GM12891 (cell line): ENCODE measurements around the gene CEP170.
A peak's percentile ranks its signal among the peaks of the same experiment; 100 is the strongest.
"Not testable (repeated sequence)": the region's sequence is repeated elsewhere in the genome, so short reads cannot be mapped to it uniquely, and the experiment has no call there.

Experiments used
- DNase-seq: peaks from one replicate; pipeline ENCODE4 v3.0.0; 2011; ENCODE audit warnings: low spot score; ENCODE audit not compliant: insufficient read length
- FAIRE-seq: peaks from 2 replicates; lab custom pipeline; 2011; peaks lifted over from hg19 to GRCh38; lab: Jason Lieb, UNC
- PAX5 ChIP-seq: IDR thresholded peaks from 2 replicates; pipeline ENCODE4 v1.6.1; 2011; ENCODE audit warnings: low read length, moderate library complexity, mild to moderate bottlenecking; ENCODE audit not compliant: insufficient read depth, severe bottlenecking
- POLR2A ChIP-seq: IDR thresholded peaks from 2 replicates; pipeline ENCODE4 v1.6.1; 2011; ENCODE audit warnings: low read depth, low read length, control low read depth
- POLR2AphosphoS5 ChIP-seq: IDR thresholded peaks from 2 replicates; pipeline ENCODE4 v1.6.1; 2011; ENCODE audit warnings: low read depth, low read length, control low read depth
- POU2F2 ChIP-seq: IDR thresholded peaks from 2 replicates; pipeline ENCODE4 v1.6.1; 2011; ENCODE audit warnings: low read depth, mild to moderate bottlenecking, control low read depth, low read length, moderate library complexity
- SPI1 ChIP-seq: IDR thresholded peaks from 2 replicates; pipeline ENCODE4 v1.6.1; 2011; ENCODE audit warnings: low read depth, low read length, control low read depth
- TAF1 ChIP-seq: IDR thresholded peaks from 2 replicates; pipeline ENCODE4 v1.6.1; 2011; ENCODE audit warnings: low read depth, low read length, control low read depth

CEP170 gene

GRCh38 chr1:243213045-243213787 is 41.9 kb downstream of the CEP170 start:
- DNase-seq: no peak
- FAIRE-seq: no peak
- TF ChIP-seq PAX5: no peak
- TF ChIP-seq POLR2A: no peak
- TF ChIP-seq TAF1: no peak
- no peak for TF ChIP-seq SPI1
- TF ChIP-seq POU2F2: no peak
- TF ChIP-seq POLR2AphosphoS5: no peak

DNA sequence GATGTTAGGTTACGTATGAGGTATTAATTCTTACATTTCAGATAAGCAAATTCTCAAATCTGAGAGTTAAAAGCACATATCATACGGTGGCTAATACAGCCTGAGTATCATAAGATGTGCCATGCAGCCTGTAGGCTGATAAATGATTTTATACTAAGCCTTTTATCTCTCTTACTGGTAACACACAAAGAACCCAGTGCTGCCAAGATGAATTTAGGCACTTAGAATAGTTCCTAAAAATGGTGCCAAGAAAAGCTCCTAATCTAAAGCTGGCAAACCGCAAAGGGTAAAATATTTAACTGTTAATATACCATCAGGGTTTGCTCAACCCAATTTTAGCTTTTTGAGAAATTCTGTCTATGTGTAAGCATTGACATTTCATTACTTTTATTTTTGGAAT is 43.1 kb downstream of the CEP170 start:
- DNase-seq, FAIRE-seq: not testable (repeated sequence)

- not testable (repeated sequence) for DNase-seq, FAIRE-seq
These were observed 50.0 kb downstream of the CEP170 start for GRCh38 chr1:243205026-243205501.

GRCh38 chr1:243204336-243204735 is 50.7 kb downstream of the CEP170 start:
- not testable (repeated sequence) for FAIRE-seq, DNase-seq

DNA sequence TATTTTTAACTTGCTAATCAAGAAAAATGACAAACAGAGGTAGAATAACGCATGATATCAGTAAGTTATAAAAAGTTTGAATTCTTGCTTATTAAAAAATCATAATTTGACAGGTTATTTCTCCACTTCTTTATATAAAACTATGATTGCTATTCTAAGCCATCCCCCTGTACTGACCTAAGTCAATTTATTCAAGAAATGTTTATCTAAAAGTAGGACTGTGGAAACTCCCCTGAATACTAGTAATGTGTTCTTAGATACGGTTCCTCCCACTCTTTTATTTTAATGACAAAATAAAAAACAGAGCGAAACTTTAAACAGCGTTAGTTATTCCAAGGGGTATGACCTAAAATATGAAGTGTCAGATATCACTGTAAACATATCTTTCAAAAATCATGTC is 51.9 kb downstream of the CEP170 start:
- FAIRE-seq, DNase-seq: not testable (repeated sequence)

- DNase-seq, FAIRE-seq: not testable (repeated sequence)
These were observed 53.8 kb downstream of the CEP170 start for GRCh38 chr1:243201316-243201715.

GRCh38 chr1:243197524-243197923 is 57.6 kb downstream of the CEP170 start:
- peak; percentile 38 for FAIRE-seq
- not testable (repeated sequence) for DNase-seq

DNA sequence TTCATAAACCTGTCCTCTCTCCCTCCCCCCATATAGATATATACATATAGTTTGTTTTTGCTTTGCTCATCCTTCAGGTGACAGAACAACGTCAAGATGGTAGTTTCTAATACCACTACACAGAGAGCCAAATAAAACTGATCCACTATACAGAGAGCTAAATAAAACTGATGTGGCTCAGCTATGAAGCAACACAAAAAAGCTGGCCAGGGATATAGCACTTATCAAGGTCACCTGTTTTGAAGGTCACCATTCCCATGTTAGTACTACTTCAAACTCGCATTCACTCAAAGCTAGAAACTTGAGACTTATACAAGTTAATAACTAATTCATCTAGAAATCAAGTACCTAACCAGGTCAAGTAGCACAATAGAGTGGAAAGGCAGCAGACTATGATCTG is 61.8 kb downstream of the CEP170 start:
- not testable (repeated sequence) for DNase-seq
- FAIRE-seq: peak; percentile 80

GRCh38 chr1:243186201-243186995 is 68.7 kb downstream of the CEP170 start:
- FAIRE-seq, DNase-seq: not testable (repeated sequence)

DNA sequence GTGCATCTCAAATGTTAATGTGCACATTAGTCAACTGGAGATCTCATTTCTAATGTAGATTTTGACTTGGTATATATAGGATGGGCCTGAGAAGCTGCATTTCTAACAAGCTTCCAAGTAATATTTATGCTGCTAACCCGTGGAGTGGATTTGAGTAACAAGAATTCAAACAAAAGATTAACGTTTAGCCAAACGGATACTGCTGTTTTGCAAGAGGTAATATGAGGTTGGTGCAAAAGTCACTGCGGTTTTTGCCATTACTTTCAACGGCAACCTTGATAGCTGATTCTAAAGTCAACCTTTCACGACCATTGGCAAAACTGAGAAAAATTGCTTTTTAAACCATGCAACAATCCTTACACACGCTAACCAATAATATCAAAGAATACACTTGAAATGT is 70.3 kb downstream of the CEP170 start:
- not testable (repeated sequence) for FAIRE-seq, DNase-seq

GRCh38 chr1:243183661-243184060 is 71.4 kb downstream of the CEP170 start:
- not testable (repeated sequence) for FAIRE-seq, DNase-seq

DNA sequence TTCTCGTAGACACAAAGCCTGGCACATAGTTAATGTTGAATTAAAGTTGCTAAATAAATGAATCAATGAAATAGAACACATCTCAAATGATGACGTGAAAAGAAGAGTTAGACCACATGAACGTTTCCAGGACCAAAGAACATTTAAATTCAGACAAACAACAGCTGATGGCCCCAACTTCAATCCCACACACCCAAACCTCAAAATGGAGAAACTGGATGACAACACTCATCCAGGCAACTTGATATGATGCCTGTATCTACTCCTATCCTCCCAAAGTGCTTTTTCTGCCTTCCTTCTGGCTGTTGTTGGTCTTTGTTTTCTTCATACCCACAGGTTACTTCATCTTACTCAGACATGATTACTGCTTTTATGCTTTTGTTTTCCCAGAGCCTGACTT is 71.9 kb downstream of the CEP170 start:
- DNase-seq, FAIRE-seq: not testable (repeated sequence)

- no peak for FAIRE-seq
- no peak for TF ChIP-seq POLR2AphosphoS5
- TF ChIP-seq POLR2A: no peak
- TF ChIP-seq PAX5: no peak
- TF ChIP-seq POU2F2: no peak
- TF ChIP-seq TAF1: no peak
- no peak for TF ChIP-seq SPI1
- no peak for DNase-seq
These were observed 75.4 kb downstream of the CEP170 start for GRCh38 chr1:243179720-243180119.

GRCh38 chr1:243177792-243178191 is 77.3 kb downstream of the CEP170 start:
- not testable (repeated sequence) for DNase-seq, FAIRE-seq

DNA sequence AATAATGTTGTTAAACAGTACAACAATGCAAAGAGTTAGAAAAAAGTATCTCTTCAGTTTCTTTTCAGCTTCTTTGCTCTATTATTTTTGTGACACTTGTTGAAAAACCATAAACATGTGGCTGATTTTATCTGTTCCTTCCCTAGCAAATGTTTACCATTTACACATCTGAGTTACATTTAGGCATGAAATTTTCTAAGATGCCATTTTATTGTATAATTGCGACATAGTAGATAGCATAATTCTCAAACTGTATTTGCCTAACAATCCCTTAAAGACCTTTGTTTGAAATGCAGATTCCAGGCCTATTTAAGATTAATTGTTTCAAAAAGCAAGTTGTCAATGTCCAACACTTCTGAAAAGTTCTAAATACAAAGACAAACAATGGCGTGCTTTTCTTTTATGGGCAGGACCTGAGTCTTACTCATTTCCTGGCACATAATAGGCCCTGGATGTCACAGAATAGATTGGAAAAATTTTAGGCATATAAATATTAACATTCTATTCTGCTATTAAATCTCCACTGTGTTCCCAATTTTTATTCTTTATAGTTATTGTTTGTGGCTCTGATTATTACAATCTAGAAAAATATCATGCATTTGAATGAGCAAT is 81.2 kb downstream of the CEP170 start:
- not testable (repeated sequence) for DNase-seq
- FAIRE-seq: peak; percentile 47

- FAIRE-seq: peak; percentile 43
- DNase-seq: not testable (repeated sequence)
These were observed 90.2 kb downstream of the CEP170 start for GRCh38 chr1:243164911-243165310.

DNA sequence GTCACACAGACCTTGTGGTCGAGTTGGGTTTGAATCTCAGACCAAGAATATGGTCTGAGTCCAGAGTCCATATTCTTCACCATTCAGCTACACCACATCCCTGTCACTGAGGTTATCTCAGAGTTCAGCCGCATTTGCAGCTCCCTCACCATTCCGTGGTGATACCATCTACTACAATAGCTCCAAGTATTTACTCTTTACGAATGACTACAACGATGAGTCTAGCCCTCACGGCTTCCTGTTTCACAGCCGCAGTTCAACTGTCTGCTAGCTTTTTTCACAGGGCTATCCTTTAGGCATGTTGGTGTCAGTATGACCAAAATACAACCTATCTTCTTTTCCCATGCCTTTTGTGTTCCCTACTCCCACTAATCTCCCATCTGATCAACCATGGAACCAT is 104.2 kb downstream of the CEP170 start:
- not testable (repeated sequence) for FAIRE-seq, DNase-seq

- peak; percentile 76 for FAIRE-seq
- not testable (repeated sequence) for DNase-seq
These were observed 106.0 kb downstream of the CEP170 start for GRCh38 chr1:243149120-243149519.
